Fibroblast of gingiva (primary cell): ENCODE measurements around the gene KCNH2.
"Not testable (repeated sequence)": the region's sequence is repeated elsewhere in the genome, so short reads cannot be mapped to it uniquely, and the experiment has no call there.

Experiments used
- DNase-seq: peaks from one replicate; pipeline ENCODE4 v3.0.0-alpha.2; 2011; ENCODE audit warnings: low read depth

Gene KCNH2, protein sequence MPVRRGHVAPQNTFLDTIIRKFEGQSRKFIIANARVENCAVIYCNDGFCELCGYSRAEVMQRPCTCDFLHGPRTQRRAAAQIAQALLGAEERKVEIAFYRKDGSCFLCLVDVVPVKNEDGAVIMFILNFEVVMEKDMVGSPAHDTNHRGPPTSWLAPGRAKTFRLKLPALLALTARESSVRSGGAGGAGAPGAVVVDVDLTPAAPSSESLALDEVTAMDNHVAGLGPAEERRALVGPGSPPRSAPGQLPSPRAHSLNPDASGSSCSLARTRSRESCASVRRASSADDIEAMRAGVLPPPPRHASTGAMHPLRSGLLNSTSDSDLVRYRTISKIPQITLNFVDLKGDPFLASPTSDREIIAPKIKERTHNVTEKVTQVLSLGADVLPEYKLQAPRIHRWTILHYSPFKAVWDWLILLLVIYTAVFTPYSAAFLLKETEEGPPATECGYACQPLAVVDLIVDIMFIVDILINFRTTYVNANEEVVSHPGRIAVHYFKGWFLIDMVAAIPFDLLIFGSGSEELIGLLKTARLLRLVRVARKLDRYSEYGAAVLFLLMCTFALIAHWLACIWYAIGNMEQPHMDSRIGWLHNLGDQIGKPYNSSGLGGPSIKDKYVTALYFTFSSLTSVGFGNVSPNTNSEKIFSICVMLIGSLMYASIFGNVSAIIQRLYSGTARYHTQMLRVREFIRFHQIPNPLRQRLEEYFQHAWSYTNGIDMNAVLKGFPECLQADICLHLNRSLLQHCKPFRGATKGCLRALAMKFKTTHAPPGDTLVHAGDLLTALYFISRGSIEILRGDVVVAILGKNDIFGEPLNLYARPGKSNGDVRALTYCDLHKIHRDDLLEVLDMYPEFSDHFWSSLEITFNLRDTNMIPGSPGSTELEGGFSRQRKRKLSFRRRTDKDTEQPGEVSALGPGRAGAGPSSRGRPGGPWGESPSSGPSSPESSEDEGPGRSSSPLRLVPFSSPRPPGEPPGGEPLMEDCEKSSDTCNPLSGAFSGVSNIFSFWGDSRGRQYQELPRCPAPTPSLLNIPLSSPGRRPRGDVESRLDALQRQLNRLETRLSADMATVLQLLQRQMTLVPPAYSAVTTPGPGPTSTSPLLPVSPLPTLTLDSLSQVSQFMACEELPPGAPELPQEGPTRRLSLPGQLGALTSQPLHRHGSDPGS

DNA sequence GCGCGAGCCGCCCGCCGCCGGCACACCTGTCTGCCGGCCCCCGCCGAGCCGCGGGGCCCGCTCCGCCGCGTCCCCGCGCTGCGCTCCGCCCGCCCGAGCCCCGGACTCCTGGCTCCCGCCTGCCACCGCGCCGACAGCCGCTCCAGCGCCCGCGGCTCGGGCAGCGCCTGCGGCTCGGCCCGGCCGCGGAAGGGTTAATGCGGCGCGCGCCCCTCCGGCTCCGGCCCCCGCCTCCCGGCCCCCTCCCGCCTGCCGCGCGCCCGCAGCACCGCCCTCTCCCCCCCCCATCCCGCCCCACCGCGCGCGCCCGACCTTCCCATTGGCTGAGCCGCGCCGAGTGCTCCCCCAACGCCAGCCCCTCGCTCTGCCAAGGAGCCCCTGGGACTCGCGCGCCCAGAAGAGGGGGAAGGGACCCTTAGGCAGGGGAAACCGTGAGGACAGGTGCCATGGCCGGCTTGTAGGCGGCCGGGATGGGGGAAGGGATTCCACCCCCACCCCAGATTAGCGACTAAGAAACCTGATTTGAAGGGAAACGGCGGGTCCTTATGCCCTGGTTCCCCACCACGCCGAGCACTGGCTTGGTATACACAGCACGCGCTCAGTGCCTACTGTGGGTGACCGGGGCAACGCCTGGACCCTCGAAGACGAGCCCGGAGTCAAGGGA, at the start of gene KCNH2:
KCNH2 (minus strand) TSS at position 196 of the 664 bp plus-strand sequence. CDS start 408 bp downstream, outside the sequence.
- no peak for DNase-seq

GRCh38 chr7:151027728-151028130, 49.6 kb upstream of the KCNH2 start:
- not testable (repeated sequence) for DNase-seq

- not testable (repeated sequence) for DNase-seq
Measured at GRCh38 chr7:151026771-151027727, 48.9 kb upstream of the KCNH2 start.

GRCh38 chr7:151025924-151026671, 48.0 kb upstream of the KCNH2 start:
- DNase-seq = no peak

DNA sequence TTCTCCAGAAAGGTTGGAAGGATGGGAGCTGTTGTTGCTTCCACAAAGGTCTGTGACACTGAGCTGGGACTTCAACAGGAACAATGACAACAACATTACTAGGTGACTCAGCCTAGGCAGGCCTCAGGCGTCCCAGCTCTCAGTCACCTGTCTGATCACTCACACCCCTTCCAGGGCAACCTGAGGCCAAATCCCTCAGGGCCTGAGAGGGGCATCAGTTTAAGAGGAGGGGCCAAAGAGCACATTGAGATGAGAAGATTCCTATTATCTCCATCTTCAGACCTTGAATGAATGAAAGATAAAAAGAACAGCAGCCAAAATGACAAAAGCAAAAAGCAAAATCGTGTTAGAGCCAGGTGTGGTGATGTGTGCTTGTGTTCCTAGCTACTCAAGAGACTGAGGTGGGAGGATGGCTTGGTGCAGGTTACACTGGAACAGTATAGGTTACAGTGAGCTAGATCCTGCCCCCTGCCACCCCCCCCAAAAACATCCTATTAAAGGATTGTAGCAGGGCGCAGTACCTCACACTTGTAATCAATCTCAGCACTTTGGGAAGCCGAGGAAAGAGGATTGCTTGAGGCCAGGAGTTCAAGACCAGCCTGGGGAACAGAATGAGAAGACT, 46.4 kb upstream of the KCNH2 start, which contains the start of gene ATG9B:
ATG9B (minus strand) TSS at position 60 of the 622 bp plus-strand sequence. CDS start 71 bp downstream, outside the sequence.
- DNase-seq = no peak

DNA sequence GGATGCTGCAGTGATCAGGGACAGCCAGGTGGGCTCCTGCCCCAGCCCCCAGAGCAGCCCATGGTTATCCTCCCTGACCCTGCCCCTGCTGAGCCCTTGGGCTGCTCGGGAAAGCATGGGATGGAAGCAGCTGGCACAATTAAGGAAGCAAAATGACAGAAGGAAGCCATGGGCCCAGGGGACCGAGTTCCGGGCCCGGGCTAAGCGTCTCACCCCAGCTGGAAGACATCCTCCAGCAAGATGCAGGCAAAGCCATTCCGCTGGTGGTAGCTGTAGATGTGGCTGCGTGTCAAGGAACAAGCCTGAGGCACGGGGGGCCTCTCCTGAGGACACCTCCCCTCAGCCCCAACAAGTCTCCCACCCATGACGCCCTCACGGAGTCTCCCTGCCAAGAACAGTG, 45.1 kb upstream of the KCNH2 start:
- no peak for DNase-seq

DNA sequence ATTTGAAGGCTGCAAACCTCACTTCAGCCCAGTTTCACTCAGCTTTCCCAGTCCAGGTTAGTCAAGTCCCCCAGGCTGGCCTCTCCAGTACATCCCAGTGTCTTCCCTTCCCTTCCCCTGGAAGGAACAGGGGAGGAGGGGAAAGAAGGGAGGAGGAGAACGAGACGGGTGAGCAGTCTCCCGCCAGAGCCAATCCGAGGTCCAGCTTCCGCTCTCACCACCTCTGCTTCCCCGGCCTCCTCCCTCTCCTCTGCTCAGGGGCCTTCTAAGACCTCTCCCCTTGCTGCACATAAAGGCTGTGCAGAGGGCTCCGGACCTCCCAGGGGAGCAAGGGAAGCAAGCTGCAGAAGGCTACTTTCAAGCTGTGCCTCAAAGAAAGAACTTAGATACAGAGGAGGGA, 42.1 kb upstream of the KCNH2 start:
- DNase-seq = no peak

DNA sequence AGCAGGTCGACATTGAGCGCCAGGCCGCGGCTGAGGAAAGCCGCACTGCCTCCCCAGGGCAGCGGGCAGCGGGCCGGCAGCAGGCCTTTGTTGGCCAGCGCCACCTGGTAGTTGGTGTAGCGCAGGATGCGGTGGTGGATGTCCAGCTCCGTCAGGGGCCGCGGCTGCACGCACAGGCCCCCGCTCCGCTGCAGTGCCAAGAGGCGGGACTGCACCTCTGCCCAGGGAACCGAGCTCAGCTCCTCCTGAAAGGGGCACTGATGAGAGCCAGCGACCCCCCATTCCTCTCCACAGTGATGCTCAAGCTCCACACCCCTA, 41.0 kb upstream of the KCNH2 start:
- no peak for DNase-seq

GRCh38 chr7:151018421-151019129, 40.5 kb upstream of the KCNH2 start:
- no peak for DNase-seq

DNA sequence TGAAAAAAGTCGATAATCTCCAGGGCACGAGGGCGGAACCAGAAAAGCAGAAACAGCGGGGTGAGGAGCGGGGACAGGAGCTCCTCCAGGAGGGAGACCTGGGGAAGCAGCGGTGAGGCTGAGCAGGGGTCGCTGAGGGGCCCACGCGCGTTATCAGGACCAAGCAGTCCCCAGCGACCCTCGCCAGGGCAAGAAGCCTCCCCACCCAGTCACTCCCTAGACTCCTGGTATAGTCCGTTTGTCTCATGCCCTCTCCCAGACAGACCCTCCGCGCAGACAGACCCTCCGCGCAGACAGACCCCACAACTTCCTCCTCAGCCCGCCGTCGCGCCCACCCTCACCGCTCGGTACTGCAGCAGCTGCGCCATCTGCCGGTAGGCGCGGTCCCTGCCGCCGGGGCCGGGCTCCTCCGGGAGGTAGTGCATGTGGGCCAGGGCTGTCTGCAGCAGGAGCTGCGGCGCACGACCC, 39.9 kb upstream of the KCNH2 start:
- DNase-seq = no peak

- no peak for DNase-seq
Measured at GRCh38 chr7:151017370-151017952, 39.3 kb upstream of the KCNH2 start.

- DNase-seq = no peak
Measured at GRCh38 chr7:151016942-151017341, 38.8 kb upstream of the KCNH2 start.

DNA sequence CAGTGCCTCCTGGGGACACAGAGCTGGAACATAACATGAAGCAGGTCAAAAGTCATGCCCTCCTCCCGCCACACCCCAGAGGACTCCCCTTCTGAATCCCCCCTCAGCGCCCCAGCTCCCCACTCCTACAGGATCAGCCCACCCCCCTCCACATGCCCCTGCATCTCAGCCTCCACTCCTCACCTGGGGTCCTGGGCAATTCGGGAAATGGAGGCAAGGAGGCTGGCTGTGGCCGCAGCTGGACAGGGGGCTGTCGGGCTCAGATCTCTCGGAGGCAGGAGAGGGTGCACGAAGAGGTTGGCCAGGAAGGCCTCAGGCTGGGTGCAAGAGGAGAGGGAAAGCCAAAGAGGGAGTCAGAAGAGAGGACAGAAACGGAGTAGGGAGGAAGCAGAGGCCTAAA, 38.4 kb upstream of the KCNH2 start:
- no peak for DNase-seq

GRCh38 chr7:151015967-151016366, 37.8 kb upstream of the KCNH2 start:
- DNase-seq = no peak

DNA sequence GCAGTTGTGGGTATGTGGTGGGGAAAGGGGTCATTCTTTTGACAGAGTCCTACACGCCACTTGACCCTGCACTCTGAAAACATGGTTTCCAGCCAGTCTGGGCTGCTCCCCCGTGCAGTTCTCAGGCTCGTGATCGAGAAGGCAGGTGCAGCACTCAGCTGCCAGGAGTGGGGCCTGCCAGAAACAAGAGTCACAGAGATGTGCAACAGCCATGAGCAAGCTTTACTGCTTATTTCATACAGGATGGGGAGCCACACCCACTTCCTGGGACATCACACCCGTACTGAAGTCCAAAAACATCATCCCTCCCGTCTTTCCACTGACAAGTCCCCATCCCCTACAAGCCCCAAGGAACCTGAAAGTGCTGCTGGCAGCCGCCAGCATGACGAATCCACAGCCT, 36.8 kb upstream of the KCNH2 start:
- DNase-seq = no peak

GRCh38 chr7:151013733-151014497, 35.8 kb upstream of the KCNH2 start:
- peak; percentile 80 for DNase-seq

- no peak for DNase-seq
Measured at GRCh38 chr7:151013356-151013732, 35.2 kb upstream of the KCNH2 start.

DNA sequence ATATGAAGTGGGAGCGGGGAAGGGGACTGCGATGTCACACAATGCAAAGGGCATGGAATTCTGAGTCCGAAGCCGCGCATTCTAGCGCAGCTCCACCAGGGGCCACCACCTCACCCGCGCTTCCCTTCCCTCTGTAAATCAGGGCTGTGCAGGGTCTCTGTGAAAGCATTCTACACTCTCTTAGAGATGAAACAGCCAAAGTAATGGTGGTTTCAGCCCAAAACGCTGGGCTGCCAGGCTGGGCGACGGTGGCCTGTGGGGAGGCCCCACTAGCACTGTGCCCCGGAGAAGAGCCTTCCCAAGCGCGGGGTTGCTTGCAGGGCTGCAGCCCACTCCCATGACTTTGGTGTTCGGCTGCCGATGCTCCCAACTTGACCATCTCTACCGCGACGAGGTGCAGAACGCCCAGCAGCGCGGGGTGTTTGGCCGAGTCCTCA, 34.8 kb upstream of the KCNH2 start:
- DNase-seq = peak; percentile 19
